ENCODE measurements around the gene NPTX2. TPM values are rescaled to one million over a fixed set of nuclear protein-coding genes. Genes with fewer than 3 reads are reported as not detected.

Gene NPTX2
- total RNA-seq, 2 experiments from 2014 or later, result not detected

GRCh38 chr7:98629001-98629431 is 11.9 kb downstream of the NPTX2 start:
- no peak overlapping the region for H2AFZ ChIP-seq (ENCODE audit: low read length)
- H3K79me2 ChIP-seq (ENCODE audit: insufficient read depth, low read depth, low read length), result no peaks in the 10 kb centered on the region

GRCh38 chr7:98630149-98630548 is 13.1 kb downstream of the NPTX2 start:
- no peak for TF ChIP-seq EZH2phosphoT487 (IDR thresholded peaks at IDR 0.05; ENCODE audit: borderline replicate concordance, low read depth, low read length)
- no peak for TF ChIP-seq CTCF (conservative IDR thresholded peaks at IDR 0.05; ENCODE audit: low read length)
- no peak for DNase-seq (ENCODE audit: low spot score)
- Histone ChIP-seq H2AFZ (ENCODE audit: low read length) (no peak overlapping the region), H3K4me1 (ENCODE audit: insufficient read depth, low read length, poor library complexity, severe bottlenecking) (no peaks in the 10 kb centered on the region), H3K4me2 (ENCODE audit: low read length) (no peak overlapping the region), H4K20me1 (ENCODE audit: insufficient read depth, low read length) (no peaks in the 10 kb centered on the region), H3K79me2 (ENCODE audit: insufficient read depth, low read depth, low read length) (no peaks in the 10 kb centered on the region), H3K36me3 (ENCODE audit: insufficient read depth, low read length) (no peaks in the 10 kb centered on the region), H3K4me3 (ENCODE audit: low read depth, low read length, poor library complexity, severe bottlenecking) (no peak overlapping the region), H3K27ac (ENCODE audit: low read depth, low read length, poor library complexity, severe bottlenecking) (no peak overlapping the region), H3K9me2 (ENCODE audit: insufficient read depth, low read length) (no peaks in the 10 kb centered on the region), H3K9me3 (ENCODE audit: low read length) (peaks cover 9% of the 10 kb centered on the region; the same call in 1 of the 2 replicates)
- intact Hi-C loops (cut with micrococcal nuclease; ENCODE audit: unreplicated experiment), result no loop called here
- BruUV-seq (replicated peaks), result no TSS peak
- ChIA-PET CTCF (ENCODE audit: unreplicated experiment) (no interaction called here), POLR2A (interaction anchor here (0.5 to 1.1 kb wide), 2 partner anchors 33 to 1665 kb away, joined by 3 to 4 read pairs; no protein-coding TSS in a partner anchor)

More at GRCh38 chr7:98629001-98629431, 11.9 kb downstream of the NPTX2 start:
- no peaks in the 10 kb centered on the region for H4K20me1 ChIP-seq (ENCODE audit: insufficient read depth, low read length)
- H3K4me1 ChIP-seq (ENCODE audit: insufficient read depth, low read length, poor library complexity, severe bottlenecking), result no peaks in the 10 kb centered on the region
- H3K9me2 ChIP-seq (ENCODE audit: insufficient read depth, low read length), result no peaks in the 10 kb centered on the region
- TF ChIP-seq CTCF (conservative IDR thresholded peaks at IDR 0.05; ENCODE audit: low read length), result no peak
- TF ChIP-seq EZH2phosphoT487 (IDR thresholded peaks at IDR 0.05; ENCODE audit: borderline replicate concordance, low read depth, low read length), result no peak
- intact Hi-C loops (cut with micrococcal nuclease; ENCODE audit: unreplicated experiment), result no loop called here
- no peak overlapping the region for H3K4me2 ChIP-seq (ENCODE audit: low read length)
- H3K4me3 ChIP-seq (ENCODE audit: low read depth, low read length, poor library complexity, severe bottlenecking), result no peak overlapping the region
- BruUV-seq (replicated peaks), result no TSS peak
- peaks cover 9% of the 10 kb centered on the region; the same call in 1 of the 2 replicates for H3K9me3 ChIP-seq (ENCODE audit: low read length)
- no peaks in the 10 kb centered on the region for H3K36me3 ChIP-seq (ENCODE audit: insufficient read depth, low read length)
- ChIA-PET POLR2A (no interaction called here), CTCF (ENCODE audit: unreplicated experiment) (no interaction called here)
- H3K27ac ChIP-seq (ENCODE audit: low read depth, low read length, poor library complexity, severe bottlenecking), result no peak overlapping the region
- no peak for DNase-seq (ENCODE audit: low spot score)

GRCh38 chr7:98630770-98631169 is 13.7 kb downstream of the NPTX2 start:
- Histone ChIP-seq H3K4me3 (ENCODE audit: low read depth, low read length, poor library complexity, severe bottlenecking) (no peak overlapping the region), H4K20me1 (ENCODE audit: insufficient read depth, low read length) (no peaks in the 10 kb centered on the region), H3K79me2 (ENCODE audit: insufficient read depth, low read depth, low read length) (no peaks in the 10 kb centered on the region), H3K36me3 (ENCODE audit: insufficient read depth, low read length) (no peaks in the 10 kb centered on the region), H3K27ac (ENCODE audit: low read depth, low read length, poor library complexity, severe bottlenecking) (no peak overlapping the region), H3K9me3 (ENCODE audit: low read length) (peaks cover 9% of the 10 kb centered on the region; the same call in 1 of the 2 replicates), H3K4me2 (ENCODE audit: low read length) (no peak overlapping the region), H3K9me2 (ENCODE audit: insufficient read depth, low read length) (no peaks in the 10 kb centered on the region), H3K4me1 (ENCODE audit: insufficient read depth, low read length, poor library complexity, severe bottlenecking) (no peaks in the 10 kb centered on the region), H2AFZ (ENCODE audit: low read length) (no peak overlapping the region)
- ChIA-PET CTCF (ENCODE audit: unreplicated experiment) (no interaction called here), POLR2A (interaction anchor here (1.1 kb wide), 1 partner anchor 33 kb away, joined by 3 read pairs; no protein-coding TSS in a partner anchor)
- no TSS peak for BruUV-seq (replicated peaks)
- TF ChIP-seq CTCF (conservative IDR thresholded peaks at IDR 0.05; ENCODE audit: low read length), result no peak
- no peak for TF ChIP-seq EZH2phosphoT487 (IDR thresholded peaks at IDR 0.05; ENCODE audit: borderline replicate concordance, low read depth, low read length)
- DNase-seq (ENCODE audit: low spot score), result no peak
- intact Hi-C loops (cut with micrococcal nuclease; ENCODE audit: unreplicated experiment), result no loop called here

All from OCI-LY7 (cell line).